ENCODE measurements around the gene PTPRZ1.

Gene PTPRZ1

GRCh38 chr7:121960678-121961077, 87.7 kb downstream of the PTPRZ1 start:
- no peak for DNase-seq

GRCh38 chr7:121961089-121961867, 88.3 kb downstream of the PTPRZ1 start:
- DNase-seq, result no peak

- DNase-seq, result no peak
Observed at GRCh38 chr7:121966276-121966934, 93.4 kb downstream of the PTPRZ1 start.

GRCh38 chr7:121966935-121967332, 94.0 kb downstream of the PTPRZ1 start:
- no peak for DNase-seq

- no peak for DNase-seq
Observed at GRCh38 chr7:121985476-121986030, 112.6 kb downstream of the PTPRZ1 start.

- no peak for DNase-seq
Observed at GRCh38 chr7:121992068-121992467, 119.1 kb downstream of the PTPRZ1 start.

- DNase-seq, result peak; percentile 65
Observed at GRCh38 chr7:121994625-121995410, 121.9 kb downstream of the PTPRZ1 start.

- DNase-seq, result no peak
Observed at GRCh38 chr7:122006687-122007086, 133.7 kb downstream of the PTPRZ1 start.

GRCh38 chr7:122010116-122010515, 137.2 kb downstream of the PTPRZ1 start:
- DNase-seq, result no peak

- peak; percentile 13 for DNase-seq
Observed at GRCh38 chr7:122013065-122013464, 140.1 kb downstream of the PTPRZ1 start.

- DNase-seq, result no peak
Observed at GRCh38 chr7:122013630-122014029, 140.7 kb downstream of the PTPRZ1 start.

- no peak for DNase-seq
Observed at GRCh38 chr7:122014697-122015096, 141.7 kb downstream of the PTPRZ1 start.

- DNase-seq, result no peak
Observed at GRCh38 chr7:122018032-122018431, 145.1 kb downstream of the PTPRZ1 start.

GRCh38 chr7:122027058-122027457, 154.1 kb downstream of the PTPRZ1 start:
- DNase-seq, result no peak

GRCh38 chr7:122033641-122034040, 160.7 kb downstream of the PTPRZ1 start:
- no peak for DNase-seq

- DNase-seq, result no peak
Observed at GRCh38 chr7:122035876-122036275, 162.9 kb downstream of the PTPRZ1 start.

- no peak for DNase-seq
Observed at GRCh38 chr7:122038134-122038533, 165.2 kb downstream of the PTPRZ1 start.

GRCh38 chr7:122038904-122039303, 165.9 kb downstream of the PTPRZ1 start:
- DNase-seq, result no peak

GRCh38 chr7:122040147-122040546, 167.2 kb downstream of the PTPRZ1 start:
- DNase-seq, result no peak

- no peak for DNase-seq
Observed at GRCh38 chr7:122046402-122046801, 173.4 kb downstream of the PTPRZ1 start.

- DNase-seq, result no peak
Observed at GRCh38 chr7:122054393-122054792, 181.4 kb downstream of the PTPRZ1 start.

GRCh38 chr7:122055073-122055472, 182.1 kb downstream of the PTPRZ1 start:
- no peak for DNase-seq

- DNase-seq, result no peak
Observed at GRCh38 chr7:122056977-122057376, 184.0 kb downstream of the PTPRZ1 start.
